PC-3 (cell line): ENCODE measurements around the gene PCDH9.

Source experiments
- CTCF ChIP-seq: fragments of 300-600 bp; sonication (generic); conservative IDR thresholded peaks from 2 replicates; pipeline ENCODE4 v1.5.1; 2017; ENCODE audit warnings: antibody characterized with exemption, low read depth, mild to moderate bottlenecking, low read length
- EZH2phosphoT487 ChIP-seq: fragments of 300-600 bp; sonication (generic); IDR thresholded peaks from 2 replicates; pipeline ENCODE4 v1.6.1; 2018; ENCODE audit warnings: mild to moderate bottlenecking, antibody characterized with exemption, low read length, borderline replicate concordance

DNA sequence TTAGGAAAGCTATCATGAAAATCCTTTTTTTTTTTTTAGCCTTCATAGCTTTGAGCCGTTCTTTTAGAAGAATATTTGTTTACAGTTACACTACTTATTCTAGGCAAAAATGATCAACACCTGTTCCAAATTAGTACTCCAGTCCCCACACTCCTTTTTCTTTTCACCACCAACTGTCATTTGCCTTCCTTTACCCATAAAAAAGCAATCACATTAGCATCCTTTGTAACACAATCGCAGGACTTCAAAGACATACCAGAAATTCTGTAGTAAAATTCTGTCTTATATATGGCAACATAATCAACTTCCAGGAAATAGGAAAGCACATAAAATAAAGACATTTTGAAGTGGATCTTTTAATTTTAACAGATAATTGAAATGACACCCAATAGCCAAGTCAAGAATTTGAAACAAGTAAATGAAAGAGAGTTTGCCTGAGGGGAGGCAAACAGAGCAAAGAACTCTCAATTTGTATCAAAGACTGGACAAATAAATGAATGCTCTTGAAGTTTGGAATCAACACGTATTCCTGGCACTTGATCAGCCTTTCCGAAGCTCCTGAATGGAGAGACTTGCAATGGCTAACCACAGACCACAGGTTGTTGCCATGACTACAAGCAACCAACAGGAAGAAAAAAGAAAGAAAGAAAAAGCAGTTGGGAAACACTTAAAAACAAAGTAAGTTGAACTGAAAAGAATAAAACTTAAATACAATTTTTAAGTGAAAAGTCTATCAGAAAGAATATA is 206.8 kb downstream of the PCDH9 start:
- TF ChIP-seq CTCF (no peak), EZH2phosphoT487 (no peak)
